ENCODE results near the gene ACOX2. TPM values are rescaled to one million over a fixed set of nuclear protein-coding genes. Genes with fewer than 3 reads are reported as not detected.

The ACOX2 gene
- total and polyA plus RNA-seq, 2 of the 13 experiments (the other 11 are each of a cell fraction or from before 2014, with no cell fraction given) = 42.6 to 98.5 TPM

DNA sequence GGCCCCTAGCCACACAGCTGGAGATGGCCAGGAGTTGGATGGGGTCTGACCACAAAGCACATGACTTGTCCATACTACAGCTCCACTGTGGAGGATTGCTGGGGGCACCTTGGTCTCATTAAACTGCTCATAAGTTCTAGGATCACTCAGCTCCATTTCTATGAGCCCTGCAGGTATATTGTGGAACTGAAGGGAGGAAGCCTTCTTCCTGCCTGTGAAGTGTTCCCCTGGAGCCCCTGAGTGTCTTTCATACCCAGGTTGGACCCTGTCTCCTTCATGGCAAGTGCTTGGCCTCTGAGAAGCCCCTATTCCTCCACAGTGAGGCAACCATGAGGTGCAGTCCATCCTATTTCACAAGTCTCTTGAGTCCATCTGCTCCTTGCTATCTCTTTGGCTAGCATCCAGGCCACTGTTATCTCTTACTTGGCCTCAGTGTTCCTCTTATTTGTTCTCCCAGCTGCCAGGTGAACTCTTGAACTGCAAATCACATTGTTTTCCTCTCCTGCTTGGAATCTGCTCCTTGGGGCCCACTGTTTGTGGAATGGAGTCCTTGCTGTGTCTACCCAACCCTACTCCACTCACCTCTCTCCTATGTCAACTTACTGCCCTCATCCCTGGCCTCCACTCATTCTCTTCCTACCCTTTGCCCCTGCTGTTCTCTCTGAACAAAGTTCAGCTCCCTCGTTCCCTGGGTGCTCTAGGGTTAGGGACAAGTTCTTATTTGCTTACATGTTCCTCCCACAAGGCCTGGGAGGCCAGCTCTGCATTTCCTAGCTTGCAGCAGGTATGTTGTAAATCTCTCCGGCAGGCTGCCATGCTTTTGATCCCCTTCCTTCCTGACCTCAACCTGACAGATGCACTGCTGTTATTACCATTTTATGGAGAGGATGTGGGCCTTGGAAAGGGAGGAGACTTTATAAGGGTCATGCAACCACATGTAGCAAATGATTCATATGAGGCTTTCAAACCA lies 1.2 kb downstream of the ACOX2 start (continued):
- TF ChIP-seq, protein P1, sequence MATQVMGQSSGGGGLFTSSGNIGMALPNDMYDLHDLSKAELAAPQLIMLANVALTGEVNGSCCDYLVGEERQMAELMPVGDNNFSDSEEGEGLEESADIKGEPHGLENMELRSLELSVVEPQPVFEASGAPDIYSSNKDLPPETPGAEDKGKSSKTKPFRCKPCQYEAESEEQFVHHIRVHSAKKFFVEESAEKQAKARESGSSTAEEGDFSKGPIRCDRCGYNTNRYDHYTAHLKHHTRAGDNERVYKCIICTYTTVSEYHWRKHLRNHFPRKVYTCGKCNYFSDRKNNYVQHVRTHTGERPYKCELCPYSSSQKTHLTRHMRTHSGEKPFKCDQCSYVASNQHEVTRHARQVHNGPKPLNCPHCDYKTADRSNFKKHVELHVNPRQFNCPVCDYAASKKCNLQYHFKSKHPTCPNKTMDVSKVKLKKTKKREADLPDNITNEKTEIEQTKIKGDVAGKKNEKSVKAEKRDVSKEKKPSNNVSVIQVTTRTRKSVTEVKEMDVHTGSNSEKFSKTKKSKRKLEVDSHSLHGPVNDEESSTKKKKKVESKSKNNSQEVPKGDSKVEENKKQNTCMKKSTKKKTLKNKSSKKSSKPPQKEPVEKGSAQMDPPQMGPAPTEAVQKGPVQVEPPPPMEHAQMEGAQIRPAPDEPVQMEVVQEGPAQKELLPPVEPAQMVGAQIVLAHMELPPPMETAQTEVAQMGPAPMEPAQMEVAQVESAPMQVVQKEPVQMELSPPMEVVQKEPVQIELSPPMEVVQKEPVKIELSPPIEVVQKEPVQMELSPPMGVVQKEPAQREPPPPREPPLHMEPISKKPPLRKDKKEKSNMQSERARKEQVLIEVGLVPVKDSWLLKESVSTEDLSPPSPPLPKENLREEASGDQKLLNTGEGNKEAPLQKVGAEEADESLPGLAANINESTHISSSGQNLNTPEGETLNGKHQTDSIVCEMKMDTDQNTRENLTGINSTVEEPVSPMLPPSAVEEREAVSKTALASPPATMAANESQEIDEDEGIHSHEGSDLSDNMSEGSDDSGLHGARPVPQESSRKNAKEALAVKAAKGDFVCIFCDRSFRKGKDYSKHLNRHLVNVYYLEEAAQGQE (IDR thresholded peaks at IDR 0.05; ENCODE audit: borderline replicate concordance in 1 of 2, low read depth in 1 of 2, low read length in 2 of 2) = no peak; a peak in 1 of 4 replicates
- TF ChIP-seq HES4 (CRISPR knock-in tag; IDR thresholded peaks at IDR 0.05; ENCODE audit: borderline replicate concordance) (no peak), HIVEP1 (CRISPR knock-in tag; IDR thresholded peaks at IDR 0.05) (0 out of 2 replicates have a peak, but pooled peaks have one; percentile 36), FOXK2 (IDR thresholded peaks at IDR 0.05) (no peak), EED (CRISPR knock-in tag; IDR thresholded peaks at IDR 0.05) (no peak), MAZ (IDR thresholded peaks at IDR 0.05; ENCODE audit: borderline replicate concordance, low read depth, low read length) (no peak), MAZ (CRISPR knock-in tag; IDR thresholded peaks at IDR 0.05; ENCODE audit: low read depth) (no peak), MTA3 (CRISPR knock-in tag; IDR thresholded peaks at IDR 0.05) (no peak), ZNF451 (CRISPR knock-in tag; IDR thresholded peaks at IDR 0.05) (no peak; the same call in 1 of the 2 replicates)
- TF ChIP-seq, protein P2, sequence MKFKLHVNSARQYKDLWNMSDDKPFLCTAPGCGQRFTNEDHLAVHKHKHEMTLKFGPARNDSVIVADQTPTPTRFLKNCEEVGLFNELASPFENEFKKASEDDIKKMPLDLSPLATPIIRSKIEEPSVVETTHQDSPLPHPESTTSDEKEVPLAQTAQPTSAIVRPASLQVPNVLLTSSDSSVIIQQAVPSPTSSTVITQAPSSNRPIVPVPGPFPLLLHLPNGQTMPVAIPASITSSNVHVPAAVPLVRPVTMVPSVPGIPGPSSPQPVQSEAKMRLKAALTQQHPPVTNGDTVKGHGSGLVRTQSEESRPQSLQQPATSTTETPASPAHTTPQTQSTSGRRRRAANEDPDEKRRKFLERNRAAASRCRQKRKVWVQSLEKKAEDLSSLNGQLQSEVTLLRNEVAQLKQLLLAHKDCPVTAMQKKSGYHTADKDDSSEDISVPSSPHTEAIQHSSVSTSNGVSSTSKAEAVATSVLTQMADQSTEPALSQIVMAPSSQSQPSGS (CRISPR knock-in tag; IDR thresholded peaks at IDR 0.05) = no peak; the same call in 1 of the 2 replicates
- TF ChIP-seq, protein P3, sequence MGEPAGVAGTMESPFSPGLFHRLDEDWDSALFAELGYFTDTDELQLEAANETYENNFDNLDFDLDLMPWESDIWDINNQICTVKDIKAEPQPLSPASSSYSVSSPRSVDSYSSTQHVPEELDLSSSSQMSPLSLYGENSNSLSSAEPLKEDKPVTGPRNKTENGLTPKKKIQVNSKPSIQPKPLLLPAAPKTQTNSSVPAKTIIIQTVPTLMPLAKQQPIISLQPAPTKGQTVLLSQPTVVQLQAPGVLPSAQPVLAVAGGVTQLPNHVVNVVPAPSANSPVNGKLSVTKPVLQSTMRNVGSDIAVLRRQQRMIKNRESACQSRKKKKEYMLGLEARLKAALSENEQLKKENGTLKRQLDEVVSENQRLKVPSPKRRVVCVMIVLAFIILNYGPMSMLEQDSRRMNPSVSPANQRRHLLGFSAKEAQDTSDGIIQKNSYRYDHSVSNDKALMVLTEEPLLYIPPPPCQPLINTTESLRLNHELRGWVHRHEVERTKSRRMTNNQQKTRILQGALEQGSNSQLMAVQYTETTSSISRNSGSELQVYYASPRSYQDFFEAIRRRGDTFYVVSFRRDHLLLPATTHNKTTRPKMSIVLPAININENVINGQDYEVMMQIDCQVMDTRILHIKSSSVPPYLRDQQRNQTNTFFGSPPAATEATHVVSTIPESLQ (CRISPR knock-in tag; conservative IDR thresholded peaks at IDR 0.05) = no peak
- TF ChIP-seq, protein P4, sequence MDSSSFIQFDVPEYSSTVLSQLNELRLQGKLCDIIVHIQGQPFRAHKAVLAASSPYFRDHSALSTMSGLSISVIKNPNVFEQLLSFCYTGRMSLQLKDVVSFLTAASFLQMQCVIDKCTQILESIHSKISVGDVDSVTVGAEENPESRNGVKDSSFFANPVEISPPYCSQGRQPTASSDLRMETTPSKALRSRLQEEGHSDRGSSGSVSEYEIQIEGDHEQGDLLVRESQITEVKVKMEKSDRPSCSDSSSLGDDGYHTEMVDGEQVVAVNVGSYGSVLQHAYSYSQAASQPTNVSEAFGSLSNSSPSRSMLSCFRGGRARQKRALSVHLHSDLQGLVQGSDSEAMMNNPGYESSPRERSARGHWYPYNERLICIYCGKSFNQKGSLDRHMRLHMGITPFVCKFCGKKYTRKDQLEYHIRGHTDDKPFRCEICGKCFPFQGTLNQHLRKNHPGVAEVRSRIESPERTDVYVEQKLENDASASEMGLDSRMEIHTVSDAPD (CRISPR knock-in tag; IDR thresholded peaks at IDR 0.05) = no peak
- TF ChIP-seq, protein P5, sequence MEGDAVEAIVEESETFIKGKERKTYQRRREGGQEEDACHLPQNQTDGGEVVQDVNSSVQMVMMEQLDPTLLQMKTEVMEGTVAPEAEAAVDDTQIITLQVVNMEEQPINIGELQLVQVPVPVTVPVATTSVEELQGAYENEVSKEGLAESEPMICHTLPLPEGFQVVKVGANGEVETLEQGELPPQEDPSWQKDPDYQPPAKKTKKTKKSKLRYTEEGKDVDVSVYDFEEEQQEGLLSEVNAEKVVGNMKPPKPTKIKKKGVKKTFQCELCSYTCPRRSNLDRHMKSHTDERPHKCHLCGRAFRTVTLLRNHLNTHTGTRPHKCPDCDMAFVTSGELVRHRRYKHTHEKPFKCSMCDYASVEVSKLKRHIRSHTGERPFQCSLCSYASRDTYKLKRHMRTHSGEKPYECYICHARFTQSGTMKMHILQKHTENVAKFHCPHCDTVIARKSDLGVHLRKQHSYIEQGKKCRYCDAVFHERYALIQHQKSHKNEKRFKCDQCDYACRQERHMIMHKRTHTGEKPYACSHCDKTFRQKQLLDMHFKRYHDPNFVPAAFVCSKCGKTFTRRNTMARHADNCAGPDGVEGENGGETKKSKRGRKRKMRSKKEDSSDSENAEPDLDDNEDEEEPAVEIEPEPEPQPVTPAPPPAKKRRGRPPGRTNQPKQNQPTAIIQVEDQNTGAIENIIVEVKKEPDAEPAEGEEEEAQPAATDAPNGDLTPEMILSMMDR (CRISPR knock-in tag; IDR thresholded peaks at IDR 0.05) = peak; percentile 22; the same call in 1 of the 2 replicates
- TF ChIP-seq, protein P6, sequence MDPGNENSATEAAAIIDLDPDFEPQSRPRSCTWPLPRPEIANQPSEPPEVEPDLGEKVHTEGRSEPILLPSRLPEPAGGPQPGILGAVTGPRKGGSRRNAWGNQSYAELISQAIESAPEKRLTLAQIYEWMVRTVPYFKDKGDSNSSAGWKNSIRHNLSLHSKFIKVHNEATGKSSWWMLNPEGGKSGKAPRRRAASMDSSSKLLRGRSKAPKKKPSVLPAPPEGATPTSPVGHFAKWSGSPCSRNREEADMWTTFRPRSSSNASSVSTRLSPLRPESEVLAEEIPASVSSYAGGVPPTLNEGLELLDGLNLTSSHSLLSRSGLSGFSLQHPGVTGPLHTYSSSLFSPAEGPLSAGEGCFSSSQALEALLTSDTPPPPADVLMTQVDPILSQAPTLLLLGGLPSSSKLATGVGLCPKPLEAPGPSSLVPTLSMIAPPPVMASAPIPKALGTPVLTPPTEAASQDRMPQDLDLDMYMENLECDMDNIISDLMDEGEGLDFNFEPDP (CRISPR knock-in tag; conservative IDR thresholded peaks at IDR 0.05) = no peak
